Neural progenitor cell (in vitro differentiated cells): ENCODE results near the gene ZNF385D. TPM values are rescaled to one million over a fixed set of nuclear protein-coding genes. Genes with fewer than 3 reads are reported as not detected.

Experiments used
- DNase-seq: peaks from one replicate; pipeline ENCODE4 v3.0.0-alpha.2; 2016; ENCODE audit warnings: low spot score
- H2AFZ ChIP-seq: fragments of 200-600 bp; sonication (generic); replicated peaks from 2 replicates; pipeline ENCODE4 v1.6.1; 2016; ENCODE audit warnings: antibody characterized with exemption
- H3F3A ChIP-seq: fragments of 200-600 bp; sonication (generic); 2 replicates; pipeline ENCODE4 v1.6.1; 2016; ENCODE audit warnings: antibody characterized with exemption, low read depth
- H3K27ac ChIP-seq: fragments of 200-600 bp; sonication (generic); 2 replicates; pipeline ENCODE4 v1.5.1; 2016; ENCODE audit warnings: mild to moderate bottlenecking
- H3K27me3 ChIP-seq: fragments of 200-600 bp; sonication (generic); 2 replicates; pipeline ENCODE4 v1.6.1; 2016; ENCODE audit warnings: mild to moderate bottlenecking, moderate library complexity
- H3K36me3 ChIP-seq: fragments of 200-600 bp; sonication (generic); 2 replicates; pipeline ENCODE4 v1.5.1; 2016
- H3K4me1 ChIP-seq: fragments of 200-600 bp; sonication (generic); 2 replicates; pipeline ENCODE4 v1.6.1; 2016; ENCODE audit warnings: mixed run types
- H3K4me2 ChIP-seq: fragments of 200-600 bp; sonication (generic); 2 replicates; pipeline ENCODE4 v1.6.1; 2016
- H3K4me3 ChIP-seq: fragments of 200-600 bp; sonication (generic); 2 replicates; pipeline ENCODE4 v1.5.1; 2016
- H3K79me2 ChIP-seq: fragments of 200-600 bp; sonication (generic); 2 replicates; pipeline ENCODE4 v1.6.1; 2016; ENCODE audit warnings: low read depth
- H3K9ac ChIP-seq: fragments of 200-600 bp; sonication (generic); 2 replicates; pipeline ENCODE4 v1.6.1; 2016
- H3K9me3 ChIP-seq: fragments of 200-600 bp; sonication (generic); 2 replicates; pipeline ENCODE4 v1.5.1; 2016; ENCODE audit warnings: low read depth
- H4K20me1 ChIP-seq: fragments of 200-600 bp; sonication (generic); 2 replicates; pipeline ENCODE4 v1.6.1; 2016; ENCODE audit warnings: low read depth
- H3K27ac Mint-ChIP-seq: 3 replicates; pipeline ENCODE4 v1.8.0; 2021; ENCODE audit warnings: mixed read lengths
- H3K27me3 Mint-ChIP-seq: 2 replicates; pipeline ENCODE4 v1.8.0; 2022; ENCODE audit warnings: low read depth, mild to moderate bottlenecking, inconsistent platforms, moderate library complexity, mixed read lengths; ENCODE audit not compliant: insufficient read depth
- H3K36me3 Mint-ChIP-seq: 3 replicates; pipeline ENCODE4 v1.8.0; 2021; ENCODE audit warnings: mixed read lengths
- H3K4me1 Mint-ChIP-seq: 3 replicates; pipeline ENCODE4 v1.8.0; 2021; ENCODE audit warnings: mixed read lengths
- H3K4me3 Mint-ChIP-seq: 3 replicates; pipeline ENCODE4 v1.8.0; 2021; ENCODE audit warnings: mild to moderate bottlenecking, moderate library complexity, mixed read lengths
- H3K9me3 Mint-ChIP-seq: 3 replicates; pipeline ENCODE4 v1.8.0; 2020; ENCODE audit warnings: mixed read lengths
- EZH2 ChIP-seq: fragments of 200-600 bp; sonication (generic); IDR thresholded peaks from 2 replicates; pipeline ENCODE4 v1.6.1; 2017; ENCODE audit warnings: antibody characterized with exemption, mild to moderate bottlenecking, moderate library complexity
- EZH2phosphoT487 ChIP-seq: fragments of 200-600 bp; sonication (generic); IDR thresholded peaks from 2 replicates; pipeline ENCODE4 v1.6.1; 2017; ENCODE audit warnings: antibody characterized with exemption
- total RNA-seq: library from RNA; depleted of rRNA; stranded (reverse); fragments of >200 nt; gene quantifications from 2 replicates; pipeline ENCODE4 v1.2.3, GENCODE V29; 2015; ENCODE audit warnings: low replicate concordance
- TF ChIP-seq, protein P1 (sequence below): fragments of 200-600 bp; sonication (generic); IDR thresholded peaks from 2 replicates; pipeline ENCODE4 v1.5.1; 2017; ENCODE audit warnings: antibody characterized with exemption, mild to moderate bottlenecking

The ZNF385D gene
- total RNA-seq, 1 donor from 2014 or later: 4.4 TPM

- no peak overlapping the region for H3K4me3 ChIP-seq
- no peaks in the 10 kb centered on the region for H3K79me2 ChIP-seq
- Mint-ChIP-seq H3K27ac (no peak overlapping the region), H3K4me1 (no peaks in the 10 kb centered on the region), H3K4me3 (no peak overlapping the region), H3K9me3 (no peaks in the 10 kb centered on the region), H3K36me3 (no peaks in the 10 kb centered on the region), H3K27me3 (no peaks in the 10 kb centered on the region)
- no peaks in the 10 kb centered on the region for H3K27me3 ChIP-seq
- H3K9ac ChIP-seq: no peak overlapping the region
- H3K27ac ChIP-seq: no peak overlapping the region
- H4K20me1 ChIP-seq: no peaks in the 10 kb centered on the region
- H3K4me1 ChIP-seq: no peaks in the 10 kb centered on the region
- H3K36me3 ChIP-seq: no peaks in the 10 kb centered on the region
- no peaks in the 10 kb centered on the region for H3K9me3 ChIP-seq
- no peaks in the 10 kb centered on the region for H3F3A ChIP-seq
- TF ChIP-seq, protein P1, sequence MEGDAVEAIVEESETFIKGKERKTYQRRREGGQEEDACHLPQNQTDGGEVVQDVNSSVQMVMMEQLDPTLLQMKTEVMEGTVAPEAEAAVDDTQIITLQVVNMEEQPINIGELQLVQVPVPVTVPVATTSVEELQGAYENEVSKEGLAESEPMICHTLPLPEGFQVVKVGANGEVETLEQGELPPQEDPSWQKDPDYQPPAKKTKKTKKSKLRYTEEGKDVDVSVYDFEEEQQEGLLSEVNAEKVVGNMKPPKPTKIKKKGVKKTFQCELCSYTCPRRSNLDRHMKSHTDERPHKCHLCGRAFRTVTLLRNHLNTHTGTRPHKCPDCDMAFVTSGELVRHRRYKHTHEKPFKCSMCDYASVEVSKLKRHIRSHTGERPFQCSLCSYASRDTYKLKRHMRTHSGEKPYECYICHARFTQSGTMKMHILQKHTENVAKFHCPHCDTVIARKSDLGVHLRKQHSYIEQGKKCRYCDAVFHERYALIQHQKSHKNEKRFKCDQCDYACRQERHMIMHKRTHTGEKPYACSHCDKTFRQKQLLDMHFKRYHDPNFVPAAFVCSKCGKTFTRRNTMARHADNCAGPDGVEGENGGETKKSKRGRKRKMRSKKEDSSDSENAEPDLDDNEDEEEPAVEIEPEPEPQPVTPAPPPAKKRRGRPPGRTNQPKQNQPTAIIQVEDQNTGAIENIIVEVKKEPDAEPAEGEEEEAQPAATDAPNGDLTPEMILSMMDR: no peak
- TF ChIP-seq EZH2phosphoT487: no peak
- no peak for TF ChIP-seq EZH2
- DNase-seq: no peak
- no peak overlapping the region for H3K4me2 ChIP-seq
- H2AFZ ChIP-seq: no peak overlapping the region
Observed at GRCh38 chr3:21587894-21588293, 163.1 kb downstream of the ZNF385D start.

DNA sequence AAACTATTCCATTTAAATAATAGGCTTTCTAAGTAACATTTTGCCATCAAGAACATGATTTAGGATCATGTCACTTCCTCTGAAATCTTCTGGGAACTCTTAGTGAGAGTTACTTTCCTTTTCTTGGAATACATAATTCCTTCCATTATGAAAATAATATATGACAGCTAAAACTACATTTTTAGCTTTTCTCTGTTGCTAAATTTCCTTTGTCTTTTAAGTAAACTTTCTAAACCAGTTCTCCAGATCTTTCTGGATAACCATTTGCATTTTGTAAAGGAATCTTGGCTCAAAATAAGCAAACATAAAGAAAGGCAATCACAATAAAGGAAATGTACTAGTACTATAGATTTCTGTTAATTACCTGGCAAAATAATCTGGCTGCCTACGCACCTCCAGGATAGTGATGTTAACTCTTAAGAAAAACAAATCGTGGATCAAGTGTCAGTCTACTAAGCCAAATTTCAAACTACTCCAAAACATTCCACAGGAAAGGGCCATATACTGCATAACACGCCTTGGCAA is 165.7 kb downstream of the ZNF385D start:
- Histone ChIP-seq H3F3A (no peaks in the 10 kb centered on the region), H2AFZ (no peak overlapping the region), H4K20me1 (no peaks in the 10 kb centered on the region), H3K4me2 (no peak overlapping the region), H3K4me1 (no peaks in the 10 kb centered on the region), H3K9me3 (no peaks in the 10 kb centered on the region), H3K36me3 (no peaks in the 10 kb centered on the region), H3K4me3 (no peak overlapping the region), H3K27me3 (no peaks in the 10 kb centered on the region), H3K9ac (no peak overlapping the region), H3K27ac (no peak overlapping the region), H3K79me2 (no peaks in the 10 kb centered on the region)
- no peak for TF ChIP-seq EZH2phosphoT487
- no peak for TF ChIP-seq EZH2
- TF ChIP-seq, protein P1: no peak
- no peak for DNase-seq
- no peaks in the 10 kb centered on the region for H3K36me3 Mint-ChIP-seq
- no peaks in the 10 kb centered on the region for H3K9me3 Mint-ChIP-seq
- H3K27ac Mint-ChIP-seq: no peak overlapping the region
- no peak overlapping the region for H3K4me3 Mint-ChIP-seq
- no peaks in the 10 kb centered on the region for H3K4me1 Mint-ChIP-seq
- H3K27me3 Mint-ChIP-seq: no peaks in the 10 kb centered on the region

- H3K4me1 ChIP-seq: no peaks in the 10 kb centered on the region
- no peak for TF ChIP-seq EZH2phosphoT487
- TF ChIP-seq, protein P1: no peak
- TF ChIP-seq EZH2: no peak
- Mint-ChIP-seq H3K9me3 (no peaks in the 10 kb centered on the region), H3K27me3 (no peaks in the 10 kb centered on the region), H3K4me3 (no peak overlapping the region), H3K36me3 (no peaks in the 10 kb centered on the region), H3K27ac (no peak overlapping the region), H3K4me1 (no peaks in the 10 kb centered on the region)
- H3K9me3 ChIP-seq: no peaks in the 10 kb centered on the region
- H3K27ac ChIP-seq: no peak overlapping the region
- no peak overlapping the region for H3K4me2 ChIP-seq
- no peaks in the 10 kb centered on the region for H3F3A ChIP-seq
- no peak overlapping the region for H3K9ac ChIP-seq
- H2AFZ ChIP-seq: no peak overlapping the region
- DNase-seq: no peak
- no peaks in the 10 kb centered on the region for H3K79me2 ChIP-seq
- no peaks in the 10 kb centered on the region for H3K36me3 ChIP-seq
- H3K4me3 ChIP-seq: no peak overlapping the region
- no peaks in the 10 kb centered on the region for H4K20me1 ChIP-seq
- H3K27me3 ChIP-seq: no peaks in the 10 kb centered on the region
Observed at GRCh38 chr3:21573291-21573690, 177.7 kb downstream of the ZNF385D start.
